GM12873 (cell line): ENCODE results near the gene PTPRK.

ENCODE experiments used
- CTCF ChIP-seq: IDR thresholded peaks from 2 replicates; pipeline ENCODE4 v1.5.1; 2012; ENCODE audit warnings: low read depth, mild to moderate bottlenecking, moderate library complexity, low read length, control low read depth; ENCODE audit not compliant: insufficient read depth; ENCODE audit errors: missing control alignments

The PTPRK gene

GRCh38 chr6:128474481-128474880 lies 45.9 kb downstream of the PTPRK start:
- no peak for TF ChIP-seq CTCF

- TF ChIP-seq CTCF = no peak
These were observed 48.5 kb downstream of the PTPRK start for GRCh38 chr6:128471907-128472306.

GRCh38 chr6:128465368-128466343 lies 54.7 kb downstream of the PTPRK start:
- TF ChIP-seq CTCF = no peak

- no peak for TF ChIP-seq CTCF
These were observed 55.6 kb downstream of the PTPRK start for GRCh38 chr6:128464790-128465189.

- no peak for TF ChIP-seq CTCF
These were observed 56.5 kb downstream of the PTPRK start for GRCh38 chr6:128463942-128464341.

GRCh38 chr6:128461501-128461900 lies 58.9 kb downstream of the PTPRK start:
- no peak for TF ChIP-seq CTCF

- TF ChIP-seq CTCF = no peak
These were observed 63.7 kb downstream of the PTPRK start for GRCh38 chr6:128456510-128457230.
